KOPT-K1 (cell line): Measurements from ENCODE around the gene INS.
"Not testable (repeated sequence)": the region's sequence is repeated elsewhere in the genome, so short reads cannot be mapped to it uniquely, and the experiment has no call there.

ENCODE experiments used
- H3K27ac ChIP-seq: fragments of 200-600 bp; sonication (generic); 2 replicates; pipeline ENCODE4 v1.5.1; 2016; ENCODE audit warnings: antibody characterized with exemption, mild to moderate bottlenecking, low read depth, low read length; ENCODE audit not compliant: poor library complexity, severe bottlenecking
- H3K36me3 ChIP-seq: fragments of 200-600 bp; sonication (generic); 2 replicates; pipeline ENCODE4 v1.5.1; 2017; ENCODE audit warnings: antibody characterized with exemption, mild to moderate bottlenecking, low read length, moderate library complexity; ENCODE audit not compliant: insufficient read depth
- H3K9me3 ChIP-seq: fragments of 200-600 bp; sonication (generic); 2 replicates; pipeline ENCODE4 v1.5.1; 2017; ENCODE audit warnings: antibody characterized with exemption, low read length, mild to moderate bottlenecking; ENCODE audit not compliant: insufficient read depth, poor library complexity, severe bottlenecking

The INS gene

DNA sequence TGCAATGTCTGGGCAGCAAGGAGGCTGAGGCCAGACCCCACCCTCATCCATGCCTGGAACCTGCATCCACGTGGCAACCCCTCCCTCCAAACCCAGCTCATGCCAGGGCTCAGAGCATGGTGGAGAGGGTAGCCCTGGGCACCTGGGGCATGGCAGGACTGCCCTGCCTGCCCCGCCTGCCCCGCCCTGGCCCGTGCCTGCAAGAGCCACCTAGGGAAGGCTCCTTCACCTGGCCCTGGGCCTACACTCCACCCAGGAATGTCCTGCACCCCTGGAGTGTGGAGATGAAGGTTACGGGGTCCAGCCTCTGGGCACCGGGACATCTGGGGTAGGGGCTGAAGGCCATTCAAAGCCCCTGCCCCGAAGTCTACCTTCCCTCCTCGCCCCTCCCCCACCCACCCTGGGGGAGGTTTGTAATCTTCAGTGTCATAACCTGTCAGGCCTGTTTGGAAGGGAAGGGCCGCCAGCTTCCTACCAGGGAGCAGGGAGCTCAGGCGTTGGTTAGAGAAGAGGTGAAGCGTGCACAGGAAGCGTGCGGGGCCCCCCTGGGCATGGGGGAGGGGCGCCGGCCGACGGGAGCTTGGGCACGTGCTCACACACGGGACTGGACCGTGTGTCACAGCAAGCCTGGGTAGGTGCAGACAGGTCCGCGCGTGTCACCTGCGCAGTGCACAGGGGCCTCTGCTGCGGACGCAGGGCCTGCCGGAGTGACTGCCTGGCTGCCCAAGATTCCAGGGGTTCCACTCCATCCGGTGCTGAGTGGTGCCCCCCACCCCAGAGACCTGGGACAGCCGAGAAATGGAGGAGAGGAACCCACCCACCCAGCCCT is 41.3 kb upstream of the INS start:
- no peaks in the 10 kb centered on the region for H3K36me3 ChIP-seq
- no peak overlapping the region for H3K27ac ChIP-seq
- no peaks in the 10 kb centered on the region for H3K9me3 ChIP-seq

DNA sequence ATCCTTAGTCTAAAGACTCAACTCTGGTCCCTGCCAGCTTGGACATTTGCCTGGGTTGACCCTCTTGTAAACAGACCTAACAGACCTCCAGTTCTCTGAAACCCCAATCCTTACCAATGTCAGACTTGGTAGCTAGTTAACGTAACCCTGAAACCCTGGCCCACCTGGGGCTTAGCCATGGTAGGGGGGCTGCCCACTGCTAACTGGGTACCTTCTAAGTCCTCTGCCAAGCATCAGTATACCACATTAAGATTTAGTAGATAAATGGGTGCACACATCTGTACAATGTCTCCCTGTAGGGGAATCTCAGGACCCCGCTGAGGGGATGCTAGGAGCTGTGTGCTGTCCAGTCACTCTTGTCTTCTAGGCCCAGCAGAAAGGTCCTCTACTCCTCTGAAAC is 40.5 kb upstream of the INS start:
- no peaks in the 10 kb centered on the region for H3K9me3 ChIP-seq
- no peak overlapping the region for H3K27ac ChIP-seq
- H3K36me3 ChIP-seq = no peaks in the 10 kb centered on the region

DNA sequence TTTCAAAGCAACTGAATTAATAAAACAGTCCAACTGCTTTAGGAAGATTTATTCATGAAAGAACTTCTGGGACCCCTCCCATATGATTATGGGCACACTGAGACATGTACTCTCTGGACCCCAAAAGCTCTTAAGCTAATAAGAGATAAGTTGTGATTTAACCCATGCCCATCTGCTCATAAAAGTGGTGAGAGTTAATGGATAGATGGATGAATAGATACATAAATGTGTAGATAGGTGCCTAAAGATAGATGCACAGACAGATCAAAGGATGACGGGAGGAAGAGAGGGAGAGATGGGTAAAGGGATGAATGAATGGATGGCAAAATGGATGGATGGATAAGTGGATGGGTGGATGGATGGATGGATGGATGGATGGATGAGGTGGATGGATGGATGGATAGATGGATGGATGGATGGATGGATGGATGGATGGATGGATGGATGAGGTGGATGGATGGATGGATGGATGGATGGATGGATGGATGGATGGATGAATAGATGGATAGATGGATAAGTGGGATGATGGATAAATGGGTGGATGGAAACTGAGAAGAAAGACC is 40.0 kb upstream of the INS start:
- Histone ChIP-seq H3K9me3 (no peaks in the 10 kb centered on the region), H3K27ac (no peak overlapping the region), H3K36me3 (no peaks in the 10 kb centered on the region)

DNA sequence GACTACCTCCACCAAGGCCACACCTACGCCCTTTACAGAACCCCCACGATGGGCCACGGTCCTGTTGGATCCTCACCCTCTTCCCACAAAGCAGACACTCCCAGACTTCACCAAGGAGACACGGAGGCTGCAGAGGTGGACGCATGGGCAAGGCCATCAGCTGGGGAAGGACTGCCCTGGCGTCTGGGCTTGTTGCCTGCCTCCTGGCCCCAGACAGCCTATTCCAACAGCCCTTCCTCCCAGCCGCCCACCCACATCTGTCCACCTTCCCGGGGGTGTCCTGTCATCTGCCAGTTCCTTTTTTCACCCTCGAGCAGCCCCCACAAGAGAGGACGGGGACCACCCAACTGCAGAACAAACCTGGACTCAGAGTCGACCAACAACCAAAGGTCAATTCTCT is 39.5 kb upstream of the INS start:
- Histone ChIP-seq H3K9me3 (no peaks in the 10 kb centered on the region), H3K36me3 (no peaks in the 10 kb centered on the region), H3K27ac (no peak overlapping the region)

DNA sequence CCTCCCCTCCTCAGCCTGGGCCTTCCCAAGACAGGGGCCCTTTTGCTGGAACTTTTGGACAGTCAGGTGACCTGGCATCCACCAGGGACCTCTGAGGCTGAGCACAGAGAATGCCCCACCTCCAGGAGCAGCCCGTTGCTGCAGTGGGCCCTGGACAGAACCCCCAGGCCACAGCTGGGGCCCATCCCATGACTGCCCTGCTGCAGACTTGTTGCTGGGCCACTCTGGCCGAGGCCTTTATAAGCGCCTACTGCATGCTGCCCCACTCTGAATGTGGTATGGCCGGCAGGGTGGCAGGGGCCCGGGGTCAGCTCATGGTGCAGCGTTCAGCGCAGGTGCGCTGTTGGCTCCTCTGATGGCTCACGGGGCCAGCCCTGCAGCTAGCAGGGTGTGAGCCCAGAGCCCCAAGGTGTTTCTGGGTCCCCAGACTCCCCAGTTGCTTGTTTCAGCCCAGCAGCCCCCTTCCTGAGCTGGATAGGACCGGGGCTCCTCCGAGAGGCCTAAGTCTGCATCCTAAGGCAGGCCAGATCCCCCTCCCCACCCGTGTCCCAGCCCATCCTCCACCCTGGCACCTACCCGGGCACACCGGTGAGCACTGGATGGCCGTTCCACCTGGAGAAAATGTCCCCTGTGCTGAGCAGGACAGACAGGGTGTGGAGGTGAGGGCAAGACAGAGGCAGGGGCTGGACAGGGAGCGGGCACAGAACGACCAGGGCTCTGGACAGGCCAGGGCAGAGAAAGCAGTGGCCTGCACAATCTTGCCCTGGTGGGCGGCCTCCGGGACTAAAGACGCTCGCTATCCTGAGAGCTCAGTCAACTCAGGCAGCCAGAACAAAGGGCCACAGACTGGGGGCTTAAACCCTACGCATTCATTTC is 38.7 kb upstream of the INS start:
- Histone ChIP-seq H3K9me3 (no peaks in the 10 kb centered on the region), H3K27ac (no peak overlapping the region), H3K36me3 (no peaks in the 10 kb centered on the region)

DNA sequence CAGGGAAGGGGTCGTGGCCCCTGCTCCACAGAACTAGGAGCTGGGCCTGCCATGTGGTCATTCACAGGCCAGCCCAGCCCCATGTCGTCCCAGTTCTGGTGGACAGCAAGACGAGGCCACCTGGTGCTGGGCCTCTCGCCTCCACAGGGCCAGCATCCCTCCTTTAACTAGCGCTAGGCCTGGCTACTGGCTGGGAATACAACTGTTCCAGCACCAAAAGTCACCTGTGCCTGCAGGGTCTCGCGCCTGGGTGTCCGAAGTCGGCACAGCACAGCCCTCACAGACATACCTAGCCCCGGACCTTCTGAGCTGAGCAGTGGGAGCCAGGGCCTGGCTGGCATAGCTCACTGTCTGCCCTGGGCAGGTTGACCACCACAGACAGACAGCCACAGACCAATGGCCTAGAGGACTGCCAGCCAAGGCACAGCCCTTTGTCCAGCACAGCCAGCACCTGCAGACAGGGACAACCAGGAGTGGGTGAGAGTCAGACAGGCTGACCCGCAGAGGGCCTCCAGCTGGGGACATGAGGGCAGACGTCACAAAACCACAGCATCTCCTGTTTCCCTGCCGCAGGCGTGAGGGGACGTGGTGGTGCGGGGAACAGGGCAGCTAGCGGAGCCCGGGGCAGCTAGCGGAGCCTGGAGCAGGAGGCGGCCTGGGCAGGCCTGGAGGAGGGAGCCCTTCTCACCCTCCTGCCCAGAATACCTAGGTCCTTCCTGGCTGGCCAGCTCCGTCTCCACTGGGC is 37.8 kb upstream of the INS start:
- Histone ChIP-seq H3K27ac (no peak overlapping the region), H3K36me3 (no peaks in the 10 kb centered on the region), H3K9me3 (no peaks in the 10 kb centered on the region)

DNA sequence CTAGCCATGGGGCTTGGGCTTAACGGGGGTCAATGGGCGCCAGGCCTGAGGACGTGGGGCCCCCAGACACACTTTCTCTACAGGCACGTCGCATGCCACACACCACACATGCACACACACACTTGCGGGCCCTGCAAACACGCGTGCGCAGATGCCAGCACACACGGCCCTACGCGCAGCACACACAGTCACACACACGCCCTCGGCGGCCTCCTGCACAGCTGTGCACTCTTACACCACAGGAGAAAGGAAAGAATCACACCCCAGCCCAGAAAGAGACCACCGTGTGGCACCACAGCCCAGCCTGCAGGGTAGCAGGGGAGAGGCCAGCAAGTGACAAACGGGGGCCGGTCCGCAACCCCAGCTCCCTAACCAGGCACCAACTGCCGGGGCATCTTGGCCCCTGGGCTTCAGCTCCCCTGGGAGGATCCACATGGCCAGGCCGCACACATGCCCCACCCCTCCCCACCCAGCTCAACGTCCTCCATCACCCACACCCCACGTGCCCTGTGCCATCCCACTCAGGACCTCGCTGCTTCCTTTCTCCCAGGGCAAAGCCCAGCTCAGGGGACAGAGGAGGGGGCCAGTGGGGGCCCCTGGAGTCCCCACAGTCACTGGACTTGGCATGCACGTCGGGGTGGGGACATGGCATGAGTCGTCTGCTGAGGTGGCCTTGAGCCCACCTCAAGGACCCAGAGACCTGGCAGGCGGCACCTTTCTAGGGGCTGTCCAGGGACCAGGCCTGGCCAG is 36.9 kb upstream of the INS start:
- Histone ChIP-seq H3K9me3 (no peaks in the 10 kb centered on the region), H3K27ac (no peak overlapping the region), H3K36me3 (no peaks in the 10 kb centered on the region)

DNA sequence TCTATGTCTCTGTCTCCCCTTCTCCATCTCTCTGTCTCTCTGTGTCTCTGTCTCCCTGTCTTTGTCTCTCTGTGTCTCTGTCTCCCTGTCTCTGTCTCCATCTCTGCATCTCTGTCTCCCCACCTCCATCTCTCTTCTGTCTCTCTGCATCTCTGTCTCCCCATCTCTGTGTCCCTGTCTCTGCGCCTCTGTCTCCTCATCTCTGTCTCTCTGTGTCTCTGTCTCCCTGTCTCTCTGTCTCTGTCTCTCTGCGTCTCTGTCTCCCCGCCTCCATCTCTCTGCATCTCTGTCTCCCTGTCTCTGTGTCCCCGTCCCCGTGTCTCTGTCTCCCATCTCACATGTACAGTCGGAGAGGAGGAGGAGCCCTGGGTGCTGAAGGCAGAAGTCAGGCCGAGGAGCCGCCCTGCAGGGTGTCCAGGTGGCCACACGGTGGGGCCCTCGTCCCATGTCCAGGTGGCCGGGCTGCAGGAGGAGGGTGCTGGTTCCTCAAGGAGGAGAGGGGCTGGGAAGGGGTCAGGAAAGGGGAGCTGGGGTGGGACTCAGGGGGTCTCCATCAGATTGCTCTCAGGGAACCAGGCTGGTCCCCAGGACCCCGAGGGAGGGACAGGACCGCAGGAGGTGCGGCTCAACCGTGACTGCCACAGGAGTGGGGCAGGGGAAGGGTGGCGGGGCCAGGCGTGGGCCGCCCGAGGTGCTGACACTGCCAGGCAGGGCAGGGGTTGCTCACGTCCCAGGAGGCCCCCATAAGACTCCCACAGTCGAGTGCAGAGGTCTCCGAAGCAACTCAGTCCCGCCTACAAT is 36.2 kb upstream of the INS start:
- no peak overlapping the region for H3K27ac ChIP-seq
- H3K36me3 ChIP-seq = no peaks in the 10 kb centered on the region
- H3K9me3 ChIP-seq = no peaks in the 10 kb centered on the region

DNA sequence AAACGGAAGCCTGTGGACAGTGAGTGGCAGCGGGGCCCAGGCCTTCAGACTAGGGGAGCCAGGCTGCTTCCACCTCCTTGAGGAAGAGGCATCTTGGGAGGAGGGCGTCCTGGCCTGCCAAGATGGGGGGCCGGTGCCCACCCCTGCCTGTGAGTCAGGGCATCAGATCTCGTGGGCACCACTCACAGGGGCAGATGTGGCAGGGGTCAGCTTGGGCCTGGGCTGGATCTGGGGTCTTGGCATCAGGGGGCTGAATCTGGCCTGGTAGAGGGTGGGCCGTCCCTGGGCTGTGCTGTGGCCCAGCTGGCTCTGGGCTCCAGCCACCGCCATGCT is 34.7 kb upstream of the INS start:
- no peaks in the 10 kb centered on the region for H3K36me3 ChIP-seq
- H3K27ac ChIP-seq = no peak overlapping the region
- H3K9me3 ChIP-seq = no peaks in the 10 kb centered on the region

DNA sequence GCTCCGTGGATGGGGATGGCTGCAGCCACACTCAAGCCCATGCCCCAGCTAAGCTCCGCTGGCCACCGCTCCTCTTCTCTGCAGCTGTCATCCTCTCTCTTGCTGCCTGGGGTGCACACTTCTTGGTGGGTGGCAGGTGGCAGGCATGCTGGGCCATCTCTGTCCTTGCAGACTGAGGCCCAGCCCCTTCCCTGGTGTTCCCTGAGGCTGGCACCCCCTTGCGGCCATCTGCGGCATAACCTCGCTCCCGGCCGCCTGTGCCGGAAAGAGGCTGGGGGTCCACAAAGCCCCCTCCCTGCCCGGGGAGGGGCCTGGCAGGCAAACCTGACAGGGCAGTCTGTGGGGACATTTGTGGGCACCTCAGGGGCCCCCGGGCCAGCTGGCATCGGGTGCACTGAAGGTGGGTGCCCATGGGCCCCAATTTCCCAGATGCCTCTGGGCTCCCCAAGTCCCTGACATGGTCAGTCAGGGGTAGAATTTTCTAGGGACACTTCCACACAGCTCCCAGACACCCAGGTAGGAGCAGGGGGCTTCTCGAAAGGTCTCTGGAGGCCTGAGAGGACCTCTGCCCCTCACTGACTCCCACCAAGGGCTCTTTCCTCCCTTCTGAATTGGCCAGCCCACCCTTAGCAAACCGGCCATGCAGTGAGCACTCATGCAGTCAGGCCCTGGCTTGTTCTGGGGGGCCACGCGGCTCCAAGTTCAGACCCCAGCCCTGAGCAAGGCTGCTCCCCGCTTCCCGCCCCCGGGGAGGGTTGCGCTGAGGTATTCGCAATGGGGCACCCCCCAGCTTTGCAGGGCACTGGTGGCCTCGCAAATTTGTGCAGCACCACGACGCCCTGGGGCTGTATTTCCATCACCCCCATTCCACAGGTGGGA is 34.1 kb upstream of the INS start:
- H3K36me3 ChIP-seq = no peaks in the 10 kb centered on the region
- no peaks in the 10 kb centered on the region for H3K9me3 ChIP-seq
- H3K27ac ChIP-seq = no peak overlapping the region

DNA sequence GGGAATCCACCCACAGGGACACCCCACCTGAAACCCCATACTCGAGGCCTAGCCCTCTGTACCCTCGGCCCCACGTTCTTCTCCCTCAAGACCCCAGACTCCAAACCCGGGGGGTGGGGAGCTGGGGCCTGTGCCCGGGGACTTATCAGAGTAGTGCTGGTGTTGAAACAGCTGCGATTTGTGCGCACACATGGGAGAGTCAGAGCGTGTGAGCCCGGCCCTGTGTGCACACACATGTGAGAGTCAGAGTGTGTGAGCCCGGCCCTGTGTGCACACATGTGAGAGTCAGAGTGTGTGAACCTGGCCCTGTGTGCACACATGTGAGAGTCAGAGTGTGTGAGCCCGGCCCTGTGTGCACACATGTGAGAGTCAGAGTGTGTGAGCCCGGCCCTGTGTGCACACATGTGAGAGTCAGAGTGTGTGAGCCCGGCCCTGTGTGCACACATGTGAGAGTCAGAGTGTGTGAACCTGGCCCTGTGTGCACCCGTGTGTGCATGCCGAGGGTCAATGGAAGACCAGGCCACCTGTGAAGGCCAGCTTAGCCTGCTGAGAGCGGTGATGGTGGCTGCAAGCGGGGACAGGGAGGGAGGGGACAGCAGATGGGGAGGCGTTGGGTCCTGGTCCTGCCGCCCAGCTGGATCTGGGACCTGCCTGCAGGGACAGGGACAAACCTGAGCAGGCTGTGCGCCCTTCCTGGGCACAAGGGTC is 33.0 kb upstream of the INS start:
- not testable (repeated sequence) for H3K27ac ChIP-seq, H3K36me3 ChIP-seq, H3K9me3 ChIP-seq

DNA sequence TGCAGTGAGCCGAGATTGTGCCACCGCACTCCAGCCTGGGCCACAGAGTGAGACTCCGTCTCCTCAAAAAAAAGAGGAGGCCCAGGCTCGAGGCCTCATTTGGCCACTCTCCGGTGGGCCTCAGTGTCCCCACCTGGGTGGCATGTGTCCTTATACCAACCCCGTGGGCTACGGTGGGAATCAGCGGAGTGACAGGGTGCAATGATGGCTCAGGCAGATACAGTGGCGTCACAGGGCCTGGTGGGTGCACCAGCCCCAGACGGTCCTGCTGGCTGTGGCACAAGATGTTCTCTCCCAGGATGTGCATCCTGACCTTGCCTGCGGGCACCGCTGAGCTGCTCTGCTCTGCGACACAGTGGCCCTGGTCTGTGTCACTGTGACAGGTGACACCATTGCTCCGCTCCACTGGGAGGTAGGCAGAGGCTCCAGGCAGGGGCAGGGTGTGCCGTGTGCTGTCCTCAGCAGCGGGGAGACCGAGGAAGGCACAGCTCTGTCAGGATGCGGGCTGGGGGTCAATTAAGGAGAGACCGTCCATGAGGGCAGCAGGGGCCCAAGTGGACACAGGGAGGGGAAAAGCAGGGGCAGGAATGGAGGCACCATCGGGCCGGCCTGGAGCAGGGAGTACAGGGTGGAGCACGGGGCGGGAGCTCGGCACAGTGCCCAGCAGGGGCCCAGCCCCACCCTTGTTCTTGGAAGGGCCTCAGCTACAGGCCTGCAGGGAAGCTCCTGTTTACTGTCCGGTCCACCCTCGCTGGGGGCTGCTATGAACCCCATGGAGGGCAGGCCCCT is 32.3 kb upstream of the INS start:
- Histone ChIP-seq H3K9me3 (no peaks in the 10 kb centered on the region), H3K36me3 (no peaks in the 10 kb centered on the region), H3K27ac (no peak overlapping the region)
